CD4-positive, alpha-beta T cell treated with Interferon alpha-2 for 1 hour (primary cell): Measurements from ENCODE around the gene KRCC1.
"Not testable (repeated sequence)": the region's sequence is repeated elsewhere in the genome, so short reads cannot be mapped to it uniquely, and the experiment has no call there.

Source experiments
- DNase-seq, 2 donors: peaks; one replicate each; pipeline ENCODE4 v3.0.0-alpha.2; 2020 to 2022

Gene KRCC1

DNA sequence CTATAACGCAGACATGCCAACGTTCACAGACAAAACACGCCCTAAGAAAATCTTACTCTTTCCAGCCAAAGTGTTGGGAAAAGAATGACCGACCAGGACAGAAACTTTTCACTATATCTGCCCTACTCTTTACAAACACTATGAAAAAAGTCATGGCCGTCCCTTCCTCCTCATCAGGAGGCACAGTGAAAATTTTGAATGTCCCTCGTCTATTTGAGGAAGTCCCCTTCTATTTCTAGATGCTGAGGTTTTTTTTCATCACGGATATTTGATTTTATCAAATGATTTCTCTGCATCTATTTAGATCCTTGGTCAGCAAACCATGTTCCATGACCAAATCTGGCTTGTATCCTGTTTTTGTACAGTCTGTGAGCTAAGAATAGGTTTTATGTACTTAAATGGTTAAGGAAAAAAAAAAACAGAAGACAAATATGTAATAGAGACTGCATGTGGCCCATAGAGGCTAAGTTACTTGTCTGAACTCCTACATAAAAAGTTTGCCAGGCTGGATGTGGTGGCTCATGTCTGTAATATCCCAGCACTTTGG lies 61.2 kb downstream of the KRCC1 start:
- not testable (repeated sequence) for DNase-seq

DNA sequence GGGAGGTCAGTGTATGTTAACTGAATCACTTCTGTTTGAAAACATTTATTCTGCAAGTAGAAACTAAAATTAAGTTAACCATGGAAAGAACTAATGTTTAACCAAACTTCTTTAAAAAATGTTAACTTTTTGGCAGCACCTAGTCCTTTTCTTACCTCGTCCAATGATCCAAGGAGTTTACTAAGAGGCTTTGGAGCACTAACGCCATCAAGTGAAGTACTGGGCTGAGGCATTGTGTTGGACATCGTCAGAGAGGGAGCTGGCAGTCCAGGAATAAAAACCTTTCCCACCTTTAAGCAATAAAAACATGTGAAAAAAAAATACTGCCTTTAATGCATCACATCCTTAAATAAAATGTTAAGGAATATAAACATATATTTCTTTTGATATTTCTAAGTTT lies 63.0 kb downstream of the KRCC1 start:
- not testable (repeated sequence) for DNase-seq

DNA sequence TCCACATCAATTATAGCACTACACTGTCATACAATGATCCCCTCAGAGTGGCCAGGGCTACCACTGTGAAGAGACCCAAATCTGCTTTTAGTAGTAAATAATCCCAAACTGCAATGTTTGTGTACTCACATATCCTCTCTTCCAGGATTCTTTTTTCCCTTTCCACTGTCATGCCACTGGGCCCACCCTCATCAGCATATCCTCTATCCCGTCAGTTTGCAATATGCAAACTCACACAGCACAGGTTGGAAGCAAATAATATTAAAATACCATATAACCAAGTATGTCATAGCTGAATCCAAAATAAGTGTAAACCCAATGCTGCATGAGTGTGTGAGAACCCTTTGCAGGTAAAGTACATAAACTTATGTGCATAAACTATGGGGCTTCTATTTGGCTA lies 68.1 kb downstream of the KRCC1 start:
- not testable (repeated sequence) for DNase-seq

DNA sequence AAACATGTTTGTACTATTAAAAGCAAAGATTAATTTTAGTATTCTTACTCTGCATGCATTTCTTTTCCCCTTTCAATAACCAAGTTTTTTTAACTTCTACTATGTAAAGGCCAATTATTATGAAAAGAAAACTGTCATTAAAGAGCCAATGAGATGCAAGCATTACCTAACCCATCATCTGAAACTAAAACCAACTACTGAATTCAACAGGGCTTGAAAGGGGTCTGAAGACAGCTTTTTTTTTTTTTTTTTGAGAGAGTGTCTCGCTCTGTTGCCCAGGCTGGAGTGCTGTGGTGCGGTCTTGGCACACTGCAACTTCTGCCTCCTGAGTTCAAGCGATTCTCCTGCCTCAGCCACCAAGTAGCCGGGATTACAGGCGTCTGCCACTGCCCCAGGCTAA lies 69.7 kb downstream of the KRCC1 start:
- not testable (repeated sequence) for DNase-seq

DNA sequence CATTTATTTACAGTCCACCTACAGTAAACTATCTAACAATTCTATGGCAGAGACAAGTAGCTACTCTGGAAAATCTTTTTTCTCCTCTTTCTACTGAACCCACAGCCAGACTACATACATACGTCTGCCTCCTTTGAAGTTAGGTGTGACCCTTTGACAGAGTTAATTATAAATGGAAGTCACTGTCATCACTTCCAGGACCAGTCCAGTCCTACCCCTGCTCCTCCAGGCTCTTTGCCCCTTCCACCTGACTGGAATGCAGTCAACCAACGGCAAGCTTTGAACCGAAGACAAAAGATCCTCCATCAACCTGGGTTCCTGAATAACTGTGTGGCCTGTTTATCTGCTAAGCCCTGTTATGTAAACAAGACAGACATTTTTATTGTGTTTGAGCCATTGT lies 74.4 kb downstream of the KRCC1 start:
- not testable (repeated sequence) for DNase-seq
